Adrenal gland (tissue), 12 donors: ENCODE measurements around the gene ZNF653. TPM values are rescaled to one million over a fixed set of nuclear protein-coding genes. Genes with fewer than 3 reads are reported as not detected.

Experiments used
- DNase-seq, 7 donors: peaks; one replicate each; pipeline ENCODE4 v3.0.0-alpha.2; 2019 to 2020
- H3K27ac ChIP-seq, 5 donors: fragments of 200-600 bp; sonication (generic) in 4 of 5; 1 replicate in 3 of 5; 2 replicates in 2 of 5; pipeline versions ENCODE4 v1.5.1 to v1.8.0; 2016 to 2020; ENCODE audit warnings: mild to moderate bottlenecking in 1 of 5
- H3K27me3 ChIP-seq: fragments of 200-600 bp; 2 replicates; pipeline ENCODE4 v1.8.0; 2021
- H3K36me3 ChIP-seq, 2 donors: fragments of 200-600 bp; replicated peaks in 1 of 2; 1 replicate in 1 of 2; 2 replicates in 1 of 2; pipeline versions ENCODE4 v1.5.1 to v1.8.0; 2018 to 2022
- H3K4me1 ChIP-seq, 2 donors: fragments of 200-600 bp; replicated peaks in 1 of 2; 1 replicate in 1 of 2; 2 replicates in 1 of 2; pipeline versions ENCODE4 v1.5.1 to v1.8.0; 2018 to 2021
- H3K4me3 ChIP-seq, 4 donors: fragments of 200-600 bp; sonication (generic) in 3 of 4; one replicate each; pipeline ENCODE4 v1.5.1; 2016 to 2018
- H3K9me3 ChIP-seq, 3 donors: fragments of 200-600 bp; sonication (generic) in 1 of 3; replicated peaks in 1 of 3; 1 replicate in 2 of 3; 2 replicates in 1 of 3; pipeline versions ENCODE4 v1.5.1 to v1.8.0; 2016 to 2021
- CTCF ChIP-seq, 6 experiments: fragments of 450-650 bp in 4 of 6; fragments of 200-600 bp in 2 of 6; sonication (generic) in 1 of 6; IDR thresholded peaks; 1 replicate in 5 of 6; 2 replicates in 1 of 6; pipeline versions ENCODE4 v1.5.1 to v1.8.0; 2016 to 2021; ENCODE audit warnings: antibody characterized with exemption in 6 of 6, mild to moderate bottlenecking in 2 of 6, moderate library complexity in 1 of 6
- POLR2A ChIP-seq, 2 donors: fragments of 450-650 bp; IDR thresholded peaks; one replicate each; pipeline ENCODE4 v1.6.1; 2017; ENCODE audit warnings: antibody characterized with exemption in 2 of 2, mild to moderate bottlenecking in 2 of 2, moderate library complexity in 1 of 2
- WGBS, 4 donors: extraction: QIAGEN DNeasy Blood & Tissue Kit in 2 of 4; methylation state at CpG; one replicate each; pipeline versions ENCODE4 v1.1.5 to v1.1.7; 2013 to 2017; 5-methylcytosine and 5-hydroxymethylcytosine counted together
- intact Hi-C, 2 donors: fragments of 100-400 bp; cut with DNase I; formaldehyde crosslinking; loops; one replicate each; pipeline versions ENCODE4 v1.14.1 to v1.15.0; 2022 to 2023
- polyA plus RNA-seq, 3 donors: library from polyadenylated mRNA; stranded (reverse); fragments of 200-250 nt in 2 of 3; fragments of 350-450 nt in 1 of 3; fragmentation: Illumina TruSeq in 1 of 3; extraction: RNeasy Lipid Tissue Mini Kit (QIAGEN cat#74804) in 1 of 3; gene quantifications; one replicate each; pipeline ENCODE4 v1.2.3, GENCODE V29; 2013 to 2014
- total RNA-seq, 9 donors: library from RNA; depleted of rRNA in 4 of 9; stranded (reverse); fragments of >200 nt in 4 of 9; fragments of 120-200 nt in 1 of 9; fragmentation: NEBNext Ultra II Directional in 1 of 9; extraction: Animal tissue kit (Norgen Biotek cat#: 25700) in 1 of 9; gene quantifications; one replicate each; pipeline versions ENCODE4 v1.1.0 to v1.2.4, GENCODE V29; 2013 to 2023
- donor health status: healthy with polysubstance abuse.
- donor health status: Bipolar disorder and iron deficiency.
- donor health status: DM: yes; HTN: yes; CAD: no.
- donor health status: DM: no; HTN: no; CAD: no.
- donor health status: DM: no; HTN: no; CAD: no.
- donor health status: DM: yes; HTN: yes; CAD: no.

Gene ZNF653
- total and polyA plus RNA-seq, 12 donors, result 4.2 to 37.7 (median 11.7) TPM

GRCh38 chr19:11504502-11505031 is 1.1 kb downstream of the ZNF653 start:
- WGBS, 4 donors, result 46 to 53% (median 52%) methylated on average over 6 to 7 of the region's 7 CpGs
- no peaks in the 10 kb centered on the region for H3K36me3 ChIP-seq
- intact Hi-C loops, result no loop called here

GRCh38 chr19:11499890-11500420 is 5.7 kb downstream of the ZNF653 start:
- no peak for TF ChIP-seq CTCF (IDR thresholded peaks at IDR 0.05)
- TF ChIP-seq POLR2A (IDR thresholded peaks at IDR 0.05), result no peak
- intact Hi-C loops, result no loop called here
- no peaks in the 10 kb centered on the region for H3K9me3 ChIP-seq
- no peak overlapping the region for H3K27ac ChIP-seq
- H3K36me3 ChIP-seq, result no peaks in the 10 kb centered on the region
- WGBS, 4 donors, result 74 to 89% (median 80%) methylated on average over 7 of the region's 7 CpGs
- no peak overlapping the region for H3K4me3 ChIP-seq
- DNase-seq, result no peak
- peaks cover 21 to 25% of the 10 kb centered on the region in 2 donors for H3K4me1 ChIP-seq
- H3K27me3 ChIP-seq, result no peaks in the 10 kb centered on the region

More at GRCh38 chr19:11504502-11505031, 1.1 kb downstream of the ZNF653 start:
- no peaks in the 10 kb centered on the region for H3K27me3 ChIP-seq
- H3K4me3 ChIP-seq, result peak overlapping the region in 2 of 4 donors; percentile 82 to 87
- no peak for DNase-seq
- peaks cover 5 to 12% of the 10 kb centered on the region in 2 donors for H3K4me1 ChIP-seq
- H3K9me3 ChIP-seq, result no peaks in the 10 kb centered on the region
- H3K27ac ChIP-seq, result peak overlapping the region in 4 of 5 donors; percentile 47 to 94 (median 90)
- TF ChIP-seq CTCF (IDR thresholded peaks at IDR 0.05) (no peak), POLR2A (IDR thresholded peaks at IDR 0.05) (no peak)

- TF ChIP-seq POLR2A (IDR thresholded peaks at IDR 0.05) (no peak), CTCF (IDR thresholded peaks at IDR 0.05) (no peak)
- peaks cover 20 to 26% of the 10 kb centered on the region in 2 donors for H3K4me1 ChIP-seq
- no peaks in the 10 kb centered on the region for H3K36me3 ChIP-seq
- 89 to 97% (median 93%) methylated on average over 5 to 6 of the region's 6 CpGs for WGBS, 4 donors
- no peaks in the 10 kb centered on the region for H3K27me3 ChIP-seq
- intact Hi-C loops, result no loop called here
- no peak for DNase-seq
- no peak overlapping the region for H3K27ac ChIP-seq
- no peak overlapping the region for H3K4me3 ChIP-seq
- H3K9me3 ChIP-seq, result no peaks in the 10 kb centered on the region
These were observed 6.4 kb downstream of the ZNF653 start for GRCh38 chr19:11499220-11499726.

GRCh38 chr19:11496391-11497163 is 9.1 kb downstream of the ZNF653 start:
- no peak overlapping the region for H3K4me3 ChIP-seq
- WGBS, 4 donors, result 54 to 78% (median 64%) methylated on average over 9 to 17 of the region's 17 CpGs
- no peaks in the 10 kb centered on the region for H3K9me3 ChIP-seq
- intact Hi-C loops, result no loop called here
- H3K27me3 ChIP-seq, result no peaks in the 10 kb centered on the region
- peak in 6 of 7 donors; percentile 69 to 88 (median 81) for DNase-seq
- H3K27ac ChIP-seq, result peak overlapping the region in 4 of 5 donors; percentile 64 to 84 (median 81)
- TF ChIP-seq POLR2A (IDR thresholded peaks at IDR 0.05), result no peak
- TF ChIP-seq CTCF (IDR thresholded peaks at IDR 0.05), result peak; percentile 33 to 69 (median 57)
- peaks cover 20 to 26% of the 10 kb centered on the region in 2 donors for H3K4me1 ChIP-seq
- H3K36me3 ChIP-seq, result peaks cover 0 to 3% of the 10 kb centered on the region in 2 donors
